ENCODE measurements around the gene MORN3.

Gene MORN3

DNA sequence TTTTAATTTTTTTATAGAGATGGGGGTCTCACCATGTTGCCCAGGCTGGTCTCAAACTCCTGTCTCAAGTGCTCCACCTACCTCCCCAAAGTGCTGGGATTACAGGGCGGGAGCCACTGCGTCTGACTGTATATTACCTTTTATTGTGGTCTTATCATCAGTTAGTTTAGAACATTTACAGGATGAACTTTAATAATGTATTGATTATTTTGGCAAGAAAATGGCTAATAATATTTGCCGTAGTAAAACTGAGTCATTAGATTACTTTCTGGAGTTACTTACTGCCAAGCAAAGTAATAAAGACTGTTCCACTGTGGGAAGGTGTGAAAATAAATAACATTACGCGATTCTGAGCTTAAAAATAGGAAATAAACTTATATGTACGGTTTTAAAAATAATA lies 66.7 kb downstream of the MORN3 start:
- no peak for DNase-seq (ENCODE audit: low read depth)

GRCh38 chr12:121600702-121601336 lies 68.6 kb downstream of the MORN3 start:
- no peak for DNase-seq (ENCODE audit: low read depth)
